UCSD-AML1 (cell line): ENCODE measurements around the gene UBE2E3.
"Not testable (repeated sequence)": the region's sequence is repeated elsewhere in the genome, so short reads cannot be mapped to it uniquely, and the experiment has no call there.

ENCODE experiments used
- DNase-seq: peaks from one replicate; lab custom pipeline; 2025; ENCODE audit not compliant: unreplicated experiment; lab: John Stamatoyannopoulos, UW

Gene UBE2E3

GRCh38 chr2:181072486-181073235, 92.3 kb downstream of the UBE2E3 start:
- no peak for DNase-seq

- DNase-seq: no peak
Observed at GRCh38 chr2:181073896-181074295, 93.5 kb downstream of the UBE2E3 start.

GRCh38 chr2:181074457-181074856, 94.1 kb downstream of the UBE2E3 start:
- no peak for DNase-seq

GRCh38 chr2:181076658-181077057, 96.3 kb downstream of the UBE2E3 start:
- DNase-seq: no peak

- no peak for DNase-seq
Observed at GRCh38 chr2:181077128-181077709, 96.8 kb downstream of the UBE2E3 start.

GRCh38 chr2:181083140-181083539, 102.7 kb downstream of the UBE2E3 start:
- no peak for DNase-seq

- no peak for DNase-seq
Observed at GRCh38 chr2:181085734-181086133, 105.3 kb downstream of the UBE2E3 start.

- DNase-seq: not testable (repeated sequence)
Observed at GRCh38 chr2:181091920-181092319, 111.5 kb downstream of the UBE2E3 start.

GRCh38 chr2:181095486-181095885, 115.1 kb downstream of the UBE2E3 start:
- DNase-seq: no peak

- DNase-seq: no peak
Observed at GRCh38 chr2:181103659-181104058, 123.3 kb downstream of the UBE2E3 start.

GRCh38 chr2:181104512-181105115, 124.2 kb downstream of the UBE2E3 start:
- no peak for DNase-seq

GRCh38 chr2:181105562-181105961, 125.2 kb downstream of the UBE2E3 start:
- no peak for DNase-seq

GRCh38 chr2:181106229-181106628, 125.8 kb downstream of the UBE2E3 start:
- no peak for DNase-seq

GRCh38 chr2:181106789-181107627, 126.6 kb downstream of the UBE2E3 start:
- no peak for DNase-seq

GRCh38 chr2:181107628-181107945, 127.2 kb downstream of the UBE2E3 start:
- DNase-seq: no peak

- DNase-seq: no peak
Observed at GRCh38 chr2:181111059-181111458, 130.7 kb downstream of the UBE2E3 start.

GRCh38 chr2:181112916-181113315, 132.5 kb downstream of the UBE2E3 start:
- no peak for DNase-seq
